Endothelial cell of umbilical vein (primary cell): Measurements from ENCODE around the gene SESN1. TPM values are rescaled to one million over a fixed set of nuclear protein-coding genes. Genes with fewer than 3 reads are reported as not detected.

Experiments used
- BruUV-seq: library from RNA; stranded (reverse); fragments of 400-500 nt; replicated peaks from 2 replicates; lab custom pipeline; 2021; lab: Mats Ljungman, UMichigan
- CTCF ChIA-PET: fragments of 300-600, 350-600 bp; sonication (Branson Sonifier 250); formaldehyde crosslinking; loops from one replicate; lab custom pipeline; 2021; ENCODE audit warnings: antibody characterized with exemption, inconsistent platforms; lab: Charles Lee
- POLR2A ChIA-PET: fragments of 300-600, 350-600 bp; sonication (Branson Sonifier 250); formaldehyde crosslinking; loops from one replicate; lab custom pipeline; 2021; ENCODE audit warnings: antibody characterized with exemption, inconsistent platforms; lab: Charles Lee
- DNase-seq: peaks from one replicate; pipeline ENCODE4 v3.0.0-alpha.2; 2011; ENCODE audit warnings: low read depth, low spot score
- FAIRE-seq: peaks from 2 replicates; lab custom pipeline; 2011; peaks lifted over from hg19 to GRCh38; lab: Jason Lieb, UNC
- H2AFZ ChIP-seq: 2 replicates; pipeline ENCODE4 v1.6.0; 2012; ENCODE audit warnings: low read depth, low read length, control low read depth, inconsistent platforms
- H3K27ac ChIP-seq: 2 replicates; pipeline ENCODE4 v1.5.1; 2011; ENCODE audit warnings: low read depth, mild to moderate bottlenecking, control low read depth, low read length, moderate library complexity; ENCODE audit not compliant: insufficient read depth
- H3K27me3 ChIP-seq, 2 experiments: 2 replicates each; pipeline versions ENCODE4 v1.6.0 to v1.6.1; 2011; ENCODE audit warnings: low read length in 2 of 2, mixed read lengths in 1 of 2; ENCODE audit not compliant: control insufficient read depth in 2 of 2, insufficient read depth in 2 of 2
- H3K36me3 ChIP-seq, 2 experiments: 2 replicates in 1 of 2; 3 replicates in 1 of 2; pipeline ENCODE4 v1.5.1; 2011; ENCODE audit warnings: low read length in 2 of 2, mild to moderate bottlenecking in 1 of 2, moderate library complexity in 1 of 2; ENCODE audit not compliant: control insufficient read depth in 2 of 2, insufficient read depth in 2 of 2; ENCODE audit errors: extremely low read depth in 1 of 2
- H3K4me1 ChIP-seq: 3 replicates; pipeline ENCODE4 v1.5.1; 2011; ENCODE audit warnings: mild to moderate bottlenecking, low read length; ENCODE audit not compliant: control insufficient read depth, insufficient read depth; ENCODE audit errors: extremely low read depth
- H3K4me2 ChIP-seq: 2 replicates; pipeline ENCODE4 v1.6.1; 2011; ENCODE audit warnings: low read length, control low read depth, mixed read lengths; ENCODE audit not compliant: insufficient read depth
- H3K4me3 ChIP-seq, 3 experiments: fragments of 200-600 bp in 1 of 3; sonication (generic), shearing (Covaris generic) in 1 of 3; replicated peaks in 1 of 3; 2 replicates each; pipeline ENCODE4 v1.5.1; 2011 to 2016; ENCODE audit warnings: control low read depth in 3 of 3, low read length in 3 of 3, mild to moderate bottlenecking in 2 of 3, inconsistent platforms in 1 of 3, low read depth in 1 of 3, moderate library complexity in 1 of 3; ENCODE audit not compliant: insufficient read depth in 1 of 3
- H3K79me2 ChIP-seq: 2 replicates; pipeline ENCODE4 v1.6.0; 2012; ENCODE audit warnings: low read length, inconsistent platforms; ENCODE audit not compliant: control insufficient read depth, insufficient read depth
- H3K9ac ChIP-seq: replicated peaks from 2 replicates; pipeline ENCODE3; 2011; ENCODE audit warnings: low read length, control low read depth; ENCODE audit not compliant: insufficient read depth; ENCODE audit errors: extremely low read depth
- H3K9me1 ChIP-seq: replicated peaks from 3 replicates; pipeline ENCODE4 v1.6.0; 2011; ENCODE audit warnings: mild to moderate bottlenecking, low read length; ENCODE audit not compliant: control insufficient read depth, insufficient read depth; ENCODE audit errors: extremely low read depth
- H3K9me3 ChIP-seq: replicated peaks from 2 replicates; pipeline ENCODE4 v1.5.1; 2012; ENCODE audit warnings: low read length, inconsistent platforms; ENCODE audit not compliant: control insufficient read depth, insufficient read depth
- H4K20me1 ChIP-seq: replicated peaks from 2 replicates; pipeline ENCODE3; 2011; ENCODE audit warnings: mild to moderate bottlenecking, low read length; ENCODE audit not compliant: control insufficient read depth, insufficient read depth; ENCODE audit errors: extremely low read depth
- EZH2 ChIP-seq: IDR thresholded peaks from 2 replicates; pipeline ENCODE4 v1.6.1; 2012; ENCODE audit warnings: borderline replicate concordance, low read depth, mild to moderate bottlenecking, moderate library complexity, low read length, inconsistent platforms; ENCODE audit not compliant: severe bottlenecking
- FOS ChIP-seq: IDR thresholded peaks from 2 replicates; pipeline ENCODE4 v1.6.1; 2011; ENCODE audit warnings: mild to moderate bottlenecking, low read length, moderate library complexity, borderline replicate concordance; ENCODE audit not compliant: insufficient read depth
- dilution Hi-C: fragments of 300-500 bp; cut with MboI; formaldehyde crosslinking; loops from one replicate; pipeline ENCODE4 v1.15.0; 2019; ENCODE audit warnings: low sequenced_read_pairs; ENCODE audit not compliant: extremely low pct_ligation_motif_present
- intact Hi-C: fragments of 100-400 bp; cut with micrococcal nuclease; formaldehyde crosslinking; loops from one replicate; pipeline ENCODE4 v1.10.0; 2022
- polyA plus RNA-seq, 4 experiments: library from polyadenylated mRNA; depleted of rRNA in 3 of 4; stranded (reverse) in 3 of 4; unstranded in 1 of 4; fragments of >200 nt; gene quantifications; 2 replicates each; pipeline versions ENCODE4 v1.2.1 to v1.2.3, GENCODE V29; 2011 to 2012; ENCODE audit warnings: missing spikeins in 1 of 4
- total RNA-seq: library from RNA; stranded (reverse); gene quantifications from 2 replicates; pipeline ENCODE4 v1.2.3, GENCODE V29; 2021

SESN1 gene
- total and polyA plus RNA-seq, 2 donors (not counting 3 experiments of a cell fraction or from before 2014, with no cell fraction given): 7.1 to 15.6 TPM

GRCh38 chr6:109052018-109052651 is 42.5 kb downstream of the SESN1 start:
- H4K20me1 ChIP-seq: no peaks in the 10 kb centered on the region
- H2AFZ ChIP-seq: no peak overlapping the region
- no peaks in the 10 kb centered on the region for H3K9me1 ChIP-seq
- no TSS peak for BruUV-seq
- no peak for FAIRE-seq
- no peak overlapping the region for H3K4me2 ChIP-seq
- no peaks in the 10 kb centered on the region for H3K27me3 ChIP-seq
- intact Hi-C loops: no loop called here
- H3K4me3 ChIP-seq: no peak overlapping the region
- no peaks in the 10 kb centered on the region for H3K9me3 ChIP-seq
- ChIA-PET CTCF (no interaction called here), POLR2A (no interaction called here)
- no peaks in the 10 kb centered on the region for H3K36me3 ChIP-seq
- H3K4me1 ChIP-seq: no peaks in the 10 kb centered on the region
- dilution Hi-C loops: no loop called here
- no peak overlapping the region for H3K27ac ChIP-seq
- H3K9ac ChIP-seq: no peak overlapping the region
- no peak for DNase-seq
- TF ChIP-seq FOS: no peak
- no peaks in the 10 kb centered on the region for H3K79me2 ChIP-seq

DNA sequence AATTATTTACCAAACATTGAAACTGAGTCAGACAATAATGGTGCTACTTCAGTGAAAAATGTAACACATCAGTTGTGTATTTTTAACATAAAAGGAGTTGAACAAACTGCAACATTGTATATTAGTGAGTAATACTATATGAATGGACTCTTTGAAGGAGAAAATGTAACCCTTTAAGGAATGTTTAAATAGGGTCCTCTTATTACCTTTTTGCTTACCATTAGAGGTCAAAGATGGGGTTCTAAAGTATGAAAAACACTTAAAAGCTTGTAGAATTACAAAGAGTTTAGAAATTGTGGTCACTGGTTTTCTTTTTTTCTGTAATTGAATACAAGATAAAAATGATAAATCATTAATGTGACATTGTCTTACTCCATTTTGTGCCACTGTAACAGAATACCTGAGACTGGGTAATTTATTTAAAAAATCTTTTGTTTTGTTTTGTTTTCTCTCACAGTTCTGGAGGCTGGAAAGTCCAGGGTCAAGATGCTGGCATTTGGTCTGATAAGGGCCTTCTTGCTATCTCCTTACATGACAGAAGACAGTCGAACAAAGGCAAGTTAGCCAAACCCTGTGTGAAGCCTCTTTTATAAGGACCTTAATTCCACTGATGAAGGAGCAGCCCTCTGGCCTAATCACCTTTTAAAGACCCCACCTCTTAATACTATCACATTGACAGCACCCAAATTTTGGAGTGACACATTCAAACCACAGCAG is 43.2 kb downstream of the SESN1 start:
- no peak overlapping the region for H3K4me2 ChIP-seq
- no peaks in the 10 kb centered on the region for H4K20me1 ChIP-seq
- H3K9me3 ChIP-seq: no peaks in the 10 kb centered on the region
- H3K9ac ChIP-seq: no peak overlapping the region
- dilution Hi-C loops: no loop called here
- no peak overlapping the region for H3K27ac ChIP-seq
- ChIA-PET POLR2A (no interaction called here), CTCF (interaction anchor here (1.1 to 1.5 kb wide), 2 partner anchors 18 to 30 kb away, joined by 3 to 4 read pairs; no protein-coding TSS in a partner anchor)
- H2AFZ ChIP-seq: no peak overlapping the region
- H3K27me3 ChIP-seq: no peaks in the 10 kb centered on the region
- intact Hi-C loops: no loop called here
- no peaks in the 10 kb centered on the region for H3K36me3 ChIP-seq
- DNase-seq (no peak), FAIRE-seq (no peak)
- no peaks in the 10 kb centered on the region for H3K9me1 ChIP-seq
- BruUV-seq: no TSS peak
- no peak for TF ChIP-seq EZH2
- H3K4me3 ChIP-seq: no peak overlapping the region
- no peaks in the 10 kb centered on the region for H3K4me1 ChIP-seq
- no peaks in the 10 kb centered on the region for H3K79me2 ChIP-seq
